22Rv1 (cell line): ENCODE measurements around the gene KLK2.

Source experiments
- H3K27ac ChIP-seq: fragments of 450-650 bp; 2 replicates; pipeline ENCODE4 v1.5.1; 2017
- CTCF ChIP-seq: fragments of 450-650 bp; IDR thresholded peaks from 2 replicates; pipeline ENCODE4 v1.5.1; 2017; ENCODE audit warnings: mild to moderate bottlenecking
- ZFX ChIP-seq: fragments of 450-650 bp; IDR thresholded peaks from 2 replicates; pipeline ENCODE4 v1.6.1; 2017; ENCODE audit warnings: antibody characterized with exemption, borderline replicate concordance

Gene KLK2

GRCh38 chr19:50838239-50838638, 35.0 kb upstream of the KLK2 start:
- peak overlapping the region; percentile 100 for H3K27ac ChIP-seq
- peak; percentile 73 for TF ChIP-seq CTCF
- TF ChIP-seq ZFX, result no peak

- TF ChIP-seq CTCF (no peak), ZFX (no peak)
- H3K27ac ChIP-seq, result peak overlapping the region; percentile 100
These were observed 33.3 kb upstream of the KLK2 start for GRCh38 chr19:50839712-50840655.

GRCh38 chr19:50842130-50842529, 31.1 kb upstream of the KLK2 start:
- H3K27ac ChIP-seq, result peak overlapping the region; percentile 100
- TF ChIP-seq CTCF (no peak), ZFX (no peak)

- peak overlapping the region; percentile 100 for H3K27ac ChIP-seq
- TF ChIP-seq ZFX (no peak), CTCF (no peak)
These were observed 30.0 kb upstream of the KLK2 start for GRCh38 chr19:50843205-50843604.

GRCh38 chr19:50843701-50844221, 29.5 kb upstream of the KLK2 start:
- H3K27ac ChIP-seq, result peak overlapping the region; percentile 100

GRCh38 chr19:50844296-50844935, 28.8 kb upstream of the KLK2 start:
- TF ChIP-seq ZFX (no peak), CTCF (no peak)
- H3K27ac ChIP-seq, result peak overlapping the region; percentile 100

More at GRCh38 chr19:50843701-50844221, 29.5 kb upstream of the KLK2 start:
- TF ChIP-seq CTCF (no peak), ZFX (no peak)

- TF ChIP-seq ZFX (no peak), CTCF (no peak)
- H3K27ac ChIP-seq, result peak overlapping the region; percentile 100
These were observed 22.5 kb upstream of the KLK2 start for GRCh38 chr19:50850738-50851137.
